Hepatocyte (in vitro differentiated cells): Measurements from ENCODE around the gene GDI1. TPM values are rescaled to one million over a fixed set of nuclear protein-coding genes. Genes with fewer than 3 reads are reported as not detected.

Experiments used
- DNase-seq: peaks from one replicate; pipeline ENCODE4 v3.0.0-alpha.2; 2016; ENCODE audit warnings: low spot score
- H2AFZ ChIP-seq: fragments of 200-600 bp; sonication (generic); 2 replicates; pipeline ENCODE4 v1.6.0; 2016; ENCODE audit warnings: antibody characterized with exemption, mild to moderate bottlenecking
- H3K27ac ChIP-seq: fragments of 200-600 bp; sonication (generic); 2 replicates; pipeline ENCODE4 v1.5.1; 2016; ENCODE audit warnings: mild to moderate bottlenecking
- H3K27me3 ChIP-seq: fragments of 200-600 bp; sonication (generic); 2 replicates; pipeline ENCODE4 v1.6.1; 2016
- H3K36me3 ChIP-seq: fragments of 200-600 bp; sonication (generic); replicated peaks from 2 replicates; pipeline ENCODE4 v1.5.1; 2016; ENCODE audit warnings: low read depth; ENCODE audit not compliant: insufficient read depth
- H3K4me1 ChIP-seq: fragments of 200-600 bp; sonication (generic); 2 replicates; pipeline ENCODE4 v1.5.1; 2016; ENCODE audit warnings: mild to moderate bottlenecking, moderate library complexity; ENCODE audit not compliant: insufficient read depth
- H3K4me2 ChIP-seq: fragments of 200-600 bp; sonication (generic); 2 replicates; pipeline ENCODE4 v1.6.0; 2016
- H3K4me3 ChIP-seq: fragments of 200-600 bp; sonication (generic); 2 replicates; pipeline ENCODE4 v1.5.1; 2016; ENCODE audit warnings: mild to moderate bottlenecking
- H3K79me2 ChIP-seq: fragments of 200-600 bp; sonication (generic); 2 replicates; pipeline ENCODE4 v1.6.0; 2017; ENCODE audit warnings: mild to moderate bottlenecking
- H3K9me2 ChIP-seq: fragments of 200-600 bp; sonication (generic); replicated peaks from 2 replicates; pipeline ENCODE4 v1.6.0; 2017; ENCODE audit warnings: mild to moderate bottlenecking; ENCODE audit not compliant: insufficient read depth
- H3K9me3 ChIP-seq: fragments of 200-600 bp; sonication (generic); 2 replicates; pipeline ENCODE4 v1.5.1; 2016; ENCODE audit warnings: low read depth, mild to moderate bottlenecking
- H4K20me1 ChIP-seq: fragments of 200-600 bp; sonication (generic); 2 replicates; pipeline ENCODE4 v1.6.0; 2016; ENCODE audit warnings: mild to moderate bottlenecking; ENCODE audit not compliant: insufficient read depth, poor library complexity, severe bottlenecking
- EZH2 ChIP-seq: fragments of 200-600 bp; sonication (generic); IDR thresholded peaks from 2 replicates; pipeline ENCODE4 v1.6.1; 2016; ENCODE audit warnings: antibody characterized with exemption, mild to moderate bottlenecking, borderline replicate concordance
- EZH2phosphoT487 ChIP-seq: fragments of 200-600 bp; sonication (generic); IDR thresholded peaks from one replicate; pipeline ENCODE4 v1.6.1; 2018; ENCODE audit warnings: antibody characterized with exemption, mild to moderate bottlenecking, low read depth, moderate library complexity; ENCODE audit not compliant: unreplicated experiment, severe bottlenecking
- WGBS: methylation state at CpG from one replicate; pipeline ENCODE4 v1.1.6; 2016; ENCODE audit warnings: low lambda C conversion rate; ENCODE audit errors: missing lambda C conversion rate; 5-methylcytosine and 5-hydroxymethylcytosine counted together
- polyA plus RNA-seq: library from polyadenylated mRNA; unstranded; fragments of >200 nt; fragmentation: Nextera tagmentation; extraction: Ambion mirVana; gene quantifications from 2 replicates; pipeline ENCODE4 v1.2.1, GENCODE V29; 2016
- total RNA-seq: library from RNA; depleted of rRNA; stranded (reverse); fragments of >200 nt; gene quantifications from 2 replicates; pipeline ENCODE4 v1.2.3, GENCODE V29; 2014
- TF ChIP-seq, protein P1 (sequence below): fragments of 200-600 bp; sonication (generic); IDR thresholded peaks from 2 replicates; pipeline ENCODE4 v1.5.1; 2016; ENCODE audit warnings: antibody characterized with exemption, mild to moderate bottlenecking; ENCODE audit not compliant: poor library complexity

Gene GDI1
- total and polyA plus RNA-seq, 2 experiments from 2014 or later: 101 to 102 TPM

DNA sequence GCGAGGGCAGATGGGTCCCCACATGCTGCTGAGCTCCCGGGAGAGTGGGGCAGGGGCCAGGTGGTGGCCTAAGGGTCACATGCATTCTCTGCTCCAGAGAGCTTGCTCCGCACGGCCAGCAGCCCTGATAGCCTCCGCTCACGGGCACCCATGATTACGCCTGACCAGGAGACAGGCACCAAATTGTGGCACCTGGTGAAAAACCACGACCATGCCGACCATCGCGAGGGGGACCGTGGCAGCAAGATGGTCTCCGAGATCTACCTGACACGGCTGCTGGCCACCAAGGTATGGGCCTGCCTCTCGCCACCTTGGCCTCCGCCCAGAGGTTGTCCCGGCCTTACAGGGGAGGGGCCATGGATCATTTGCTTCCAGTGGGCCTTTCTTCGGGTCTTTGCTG, 32.9 kb downstream of the GDI1 start:
- 93% methylated on average over 18 of the region's 18 CpGs for WGBS
- TF ChIP-seq EZH2: no peak
- TF ChIP-seq, protein P1, sequence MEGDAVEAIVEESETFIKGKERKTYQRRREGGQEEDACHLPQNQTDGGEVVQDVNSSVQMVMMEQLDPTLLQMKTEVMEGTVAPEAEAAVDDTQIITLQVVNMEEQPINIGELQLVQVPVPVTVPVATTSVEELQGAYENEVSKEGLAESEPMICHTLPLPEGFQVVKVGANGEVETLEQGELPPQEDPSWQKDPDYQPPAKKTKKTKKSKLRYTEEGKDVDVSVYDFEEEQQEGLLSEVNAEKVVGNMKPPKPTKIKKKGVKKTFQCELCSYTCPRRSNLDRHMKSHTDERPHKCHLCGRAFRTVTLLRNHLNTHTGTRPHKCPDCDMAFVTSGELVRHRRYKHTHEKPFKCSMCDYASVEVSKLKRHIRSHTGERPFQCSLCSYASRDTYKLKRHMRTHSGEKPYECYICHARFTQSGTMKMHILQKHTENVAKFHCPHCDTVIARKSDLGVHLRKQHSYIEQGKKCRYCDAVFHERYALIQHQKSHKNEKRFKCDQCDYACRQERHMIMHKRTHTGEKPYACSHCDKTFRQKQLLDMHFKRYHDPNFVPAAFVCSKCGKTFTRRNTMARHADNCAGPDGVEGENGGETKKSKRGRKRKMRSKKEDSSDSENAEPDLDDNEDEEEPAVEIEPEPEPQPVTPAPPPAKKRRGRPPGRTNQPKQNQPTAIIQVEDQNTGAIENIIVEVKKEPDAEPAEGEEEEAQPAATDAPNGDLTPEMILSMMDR: no peak
- TF ChIP-seq EZH2phosphoT487: no peak
- Histone ChIP-seq H3K4me3 (no peak overlapping the region), H3K4me2 (no peak overlapping the region), H3K79me2 (no peaks in the 10 kb centered on the region), H3K4me1 (no peaks in the 10 kb centered on the region), H3K9me2 (no peaks in the 10 kb centered on the region), H3K27ac (no peak overlapping the region), H4K20me1 (no peaks in the 10 kb centered on the region), H3K27me3 (no peaks in the 10 kb centered on the region), H2AFZ (no peak overlapping the region), H3K36me3 (no peaks in the 10 kb centered on the region), H3K9me3 (no peaks in the 10 kb centered on the region)
- DNase-seq: no peak

DNA sequence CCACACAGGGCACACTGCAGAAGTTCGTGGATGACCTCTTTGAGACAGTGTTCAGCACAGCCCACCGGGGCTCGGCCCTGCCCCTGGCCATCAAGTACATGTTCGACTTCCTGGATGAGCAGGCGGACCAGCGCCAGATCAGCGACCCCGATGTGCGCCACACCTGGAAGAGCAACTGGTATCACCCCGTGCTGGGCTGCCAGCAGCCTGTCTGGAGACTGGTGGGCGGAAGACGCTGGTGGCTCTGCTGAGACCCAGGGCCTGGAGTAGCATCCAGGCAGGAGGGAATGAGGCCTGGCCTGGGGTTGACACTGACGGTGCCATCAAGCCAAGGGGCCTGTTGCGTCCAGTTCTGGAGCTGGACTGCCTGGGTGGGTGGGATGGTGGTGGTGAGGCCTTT, 33.5 kb downstream of the GDI1 start:
- Histone ChIP-seq H3K27me3 (no peaks in the 10 kb centered on the region), H3K27ac (no peak overlapping the region), H3K9me2 (no peaks in the 10 kb centered on the region), H2AFZ (no peak overlapping the region), H3K4me1 (no peaks in the 10 kb centered on the region), H3K36me3 (no peaks in the 10 kb centered on the region), H3K4me2 (no peak overlapping the region), H3K4me3 (no peak overlapping the region), H4K20me1 (no peaks in the 10 kb centered on the region), H3K79me2 (no peaks in the 10 kb centered on the region), H3K9me3 (no peaks in the 10 kb centered on the region)
- TF ChIP-seq, protein P1: no peak
- no peak for TF ChIP-seq EZH2phosphoT487
- TF ChIP-seq EZH2: no peak
- WGBS: 93% methylated on average over 14 of the region's 14 CpGs
- no peak for DNase-seq

DNA sequence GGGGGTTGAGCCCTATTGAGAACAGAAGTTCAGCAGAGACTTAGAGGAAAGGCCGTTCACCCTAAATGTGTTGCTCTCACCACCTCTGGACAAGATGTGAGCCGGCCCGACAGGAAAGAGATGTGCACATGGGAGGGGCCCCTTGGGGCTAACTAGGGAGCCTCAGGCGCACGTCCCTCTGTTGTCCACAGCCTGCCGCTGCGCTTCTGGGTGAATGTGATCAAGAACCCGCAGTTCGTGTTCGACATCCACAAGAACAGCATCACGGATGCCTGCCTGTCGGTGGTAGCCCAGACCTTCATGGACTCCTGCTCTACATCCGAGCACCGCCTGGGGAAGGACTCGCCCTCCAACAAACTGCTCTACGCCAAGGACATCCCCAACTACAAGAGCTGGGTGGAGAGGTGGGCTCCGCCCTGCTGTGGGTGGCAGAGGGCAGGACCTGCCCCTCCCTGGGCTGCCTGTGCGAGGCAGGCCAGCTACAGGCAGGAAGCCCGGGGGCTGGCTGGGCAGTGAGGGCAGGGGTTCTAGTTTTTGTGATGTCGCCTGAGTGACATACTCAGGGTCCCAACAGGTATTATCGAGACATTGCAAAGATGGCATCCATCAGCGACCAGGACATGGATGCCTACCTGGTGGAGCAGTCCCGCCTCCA, 34.1 kb downstream of the GDI1 start:
- Histone ChIP-seq H3K36me3 (no peaks in the 10 kb centered on the region), H3K27me3 (no peaks in the 10 kb centered on the region), H3K4me3 (no peak overlapping the region), H3K4me2 (no peak overlapping the region), H3K9me2 (no peaks in the 10 kb centered on the region), H3K4me1 (no peaks in the 10 kb centered on the region), H3K79me2 (no peaks in the 10 kb centered on the region), H2AFZ (no peak overlapping the region), H4K20me1 (no peaks in the 10 kb centered on the region), H3K9me3 (no peaks in the 10 kb centered on the region), H3K27ac (no peak overlapping the region)
- TF ChIP-seq, protein P1: no peak
- no peak for TF ChIP-seq EZH2phosphoT487
- TF ChIP-seq EZH2: no peak
- DNase-seq: no peak
- 89% methylated on average over 23 of the region's 23 CpGs for WGBS
